HG03280 (cell line): ENCODE results near the gene IL1RL1.

ENCODE experiments used
- ATAC-seq: cut with Tn5 transposase; IDR thresholded peaks from one replicate; pipeline ENCODE4 v1.9.1; 2021; ENCODE audit warnings: mild to moderate bottlenecking, moderate library complexity; ENCODE audit not compliant: unreplicated experiment

IL1RL1 gene

GRCh38 chr2:102366406-102367112, 55.2 kb downstream of the IL1RL1 start:
- ATAC-seq, result no peak

- ATAC-seq, result no peak
These were observed 56.1 kb downstream of the IL1RL1 start for GRCh38 chr2:102367331-102367971.

GRCh38 chr2:102368461-102369109, 57.2 kb downstream of the IL1RL1 start:
- ATAC-seq, result no peak

GRCh38 chr2:102369866-102370265, 58.5 kb downstream of the IL1RL1 start:
- ATAC-seq, result no peak

GRCh38 chr2:102376052-102376591, 64.8 kb downstream of the IL1RL1 start:
- ATAC-seq, result no peak

- no peak for ATAC-seq
These were observed 72.4 kb downstream of the IL1RL1 start for GRCh38 chr2:102383722-102384121.

GRCh38 chr2:102385522-102385921, 74.2 kb downstream of the IL1RL1 start:
- ATAC-seq, result no peak

- ATAC-seq, result no peak
These were observed 74.6 kb downstream of the IL1RL1 start for GRCh38 chr2:102386004-102386403.

GRCh38 chr2:102386867-102387541, 75.6 kb downstream of the IL1RL1 start:
- ATAC-seq, result no peak

- no peak for ATAC-seq
These were observed 76.6 kb downstream of the IL1RL1 start for GRCh38 chr2:102387763-102388546.

- no peak for ATAC-seq
These were observed 80.2 kb downstream of the IL1RL1 start for GRCh38 chr2:102391565-102391964.

GRCh38 chr2:102392096-102392495, 80.7 kb downstream of the IL1RL1 start:
- no peak for ATAC-seq

GRCh38 chr2:102392942-102393341, 81.6 kb downstream of the IL1RL1 start:
- ATAC-seq, result no peak

GRCh38 chr2:102396012-102396411, 84.6 kb downstream of the IL1RL1 start:
- no peak for ATAC-seq

GRCh38 chr2:102397209-102397608, 85.8 kb downstream of the IL1RL1 start:
- ATAC-seq, result no peak

- no peak for ATAC-seq
These were observed 88.3 kb downstream of the IL1RL1 start for GRCh38 chr2:102399499-102400141.

- ATAC-seq, result no peak
These were observed 90.1 kb downstream of the IL1RL1 start for GRCh38 chr2:102401456-102401855.
